GM06990 (cell line): ENCODE measurements around the gene ULK1.
A peak's percentile ranks its signal among the peaks of the same experiment; 100 is the strongest.

ENCODE experiments used
- DNase-seq: peaks from one replicate; pipeline ENCODE4 v3.0.0-alpha.2; 2011; ENCODE audit not compliant: insufficient read length; ENCODE audit errors: extremely low read depth
- H3K27me3 ChIP-seq: replicated peaks from 2 replicates; pipeline ENCODE4 v1.6.0; 2011; ENCODE audit warnings: low read length; ENCODE audit not compliant: control insufficient read depth, insufficient read depth
- H3K36me3 ChIP-seq: 2 replicates; pipeline ENCODE4 v1.5.1; 2011; ENCODE audit warnings: low read length; ENCODE audit not compliant: control insufficient read depth, insufficient read depth
- H3K4me3 ChIP-seq: replicated peaks from 2 replicates; pipeline ENCODE4 v1.5.1; 2011; ENCODE audit warnings: low read depth, mild to moderate bottlenecking, control low read depth, low read length
- CTCF ChIP-seq: IDR thresholded peaks from 2 replicates; pipeline ENCODE4 v1.5.1; 2011; ENCODE audit warnings: low read length, control low read depth, mild to moderate bottlenecking, inconsistent platforms; ENCODE audit not compliant: insufficient read depth, poor library complexity, severe bottlenecking

The ULK1 gene

GRCh38 chr12:131929581-131930456, 35.4 kb downstream of the ULK1 start:
- peak; percentile 67 for DNase-seq
- no peak for TF ChIP-seq CTCF
- Histone ChIP-seq H3K36me3 (peaks cover 17% of the 10 kb centered on the region), H3K4me3 (peak overlapping the region; percentile 98), H3K27me3 (no peaks in the 10 kb centered on the region)

- Histone ChIP-seq H3K36me3 (peaks cover 17% of the 10 kb centered on the region), H3K4me3 (peak overlapping the region; percentile 98), H3K27me3 (no peaks in the 10 kb centered on the region)
- TF ChIP-seq CTCF, result no peak
- DNase-seq, result no peak
These were observed 36.1 kb downstream of the ULK1 start for GRCh38 chr12:131930510-131930909.

- DNase-seq, result no peak
- no peaks in the 10 kb centered on the region for H3K27me3 ChIP-seq
- TF ChIP-seq CTCF, result no peak
- no peak overlapping the region for H3K4me3 ChIP-seq
- peaks cover 17% of the 10 kb centered on the region for H3K36me3 ChIP-seq
These were observed 39.0 kb downstream of the ULK1 start for GRCh38 chr12:131933387-131933786.

GRCh38 chr12:131934535-131934934, 40.1 kb downstream of the ULK1 start:
- peaks cover 21% of the 10 kb centered on the region for H3K36me3 ChIP-seq
- no peak for TF ChIP-seq CTCF
- no peak for DNase-seq

GRCh38 chr12:131938082-131938481, 43.7 kb downstream of the ULK1 start:
- H3K36me3 ChIP-seq, result peaks cover 24% of the 10 kb centered on the region

More at GRCh38 chr12:131934535-131934934, 40.1 kb downstream of the ULK1 start:
- H3K4me3 ChIP-seq, result no peak overlapping the region
- no peaks in the 10 kb centered on the region for H3K27me3 ChIP-seq

More at GRCh38 chr12:131938082-131938481, 43.7 kb downstream of the ULK1 start:
- DNase-seq, result no peak
- no peak for TF ChIP-seq CTCF
- Histone ChIP-seq H3K27me3 (no peaks in the 10 kb centered on the region), H3K4me3 (no peak overlapping the region)
